Neuronal stem cell (in vitro differentiated cells): ENCODE measurements around the gene TNNI3.

ENCODE experiments used
- DNase-seq: peaks from one replicate; pipeline ENCODE4 v3.0.0-alpha.2; 2013; ENCODE audit warnings: low spot score
- H2AFZ ChIP-seq: one replicate; pipeline ENCODE4 v1.6.1; 2013; ENCODE audit warnings: mild to moderate bottlenecking, low read length, inconsistent platforms
- H2AK5ac ChIP-seq: 2 replicates; pipeline ENCODE4 v1.6.1; 2013; ENCODE audit warnings: low read depth, mild to moderate bottlenecking, inconsistent platforms, low read length, moderate library complexity, mixed read lengths
- H2BK120ac ChIP-seq: 2 replicates; pipeline ENCODE4 v1.6.1; 2013; ENCODE audit warnings: low read depth, mild to moderate bottlenecking, inconsistent platforms, low read length, moderate library complexity, mixed read lengths
- H2BK12ac ChIP-seq: one replicate; pipeline ENCODE4 v1.6.1; 2013; ENCODE audit warnings: low read length, inconsistent platforms
- H2BK15ac ChIP-seq: 2 replicates; pipeline ENCODE4 v1.6.1; 2013; ENCODE audit warnings: mild to moderate bottlenecking, low read length, inconsistent platforms, mixed read lengths
- H2BK5ac ChIP-seq: one replicate; pipeline ENCODE4 v1.6.1; 2013; ENCODE audit warnings: inconsistent platforms, mild to moderate bottlenecking, low read length, moderate library complexity
- H3K14ac ChIP-seq: one replicate; pipeline ENCODE4 v1.6.1; 2013; ENCODE audit warnings: low read length, inconsistent platforms
- H3K18ac ChIP-seq: 2 replicates; pipeline ENCODE4 v1.6.1; 2013; ENCODE audit warnings: low read length, inconsistent platforms
- H3K23ac ChIP-seq: 2 replicates; pipeline ENCODE4 v1.6.1; 2013; ENCODE audit warnings: low read depth, mild to moderate bottlenecking, mixed read lengths, low read length, inconsistent platforms; ENCODE audit not compliant: poor library complexity
- H3K27ac ChIP-seq: replicated peaks from 3 replicates; pipeline ENCODE4 v1.5.1; 2013; ENCODE audit warnings: low read length, inconsistent platforms
- H3K27me3 ChIP-seq, 3 experiments: 2 replicates each; pipeline ENCODE4 v1.6.1; 2013; ENCODE audit warnings: low read length in 3 of 3, mild to moderate bottlenecking in 2 of 3, inconsistent platforms in 1 of 3, low read depth in 1 of 3, mixed read lengths in 1 of 3, moderate library complexity in 1 of 3; ENCODE audit not compliant: control insufficient read depth in 3 of 3, insufficient read depth in 3 of 3
- H3K36me3 ChIP-seq, 2 donors: replicated peaks in 1 of 2; 2 replicates each; pipeline ENCODE4 v1.6.1; 2013; ENCODE audit warnings: low read length in 2 of 2; ENCODE audit not compliant: control insufficient read depth in 2 of 2, insufficient read depth in 2 of 2
- H3K4ac ChIP-seq: 2 replicates; pipeline ENCODE4 v1.6.1; 2013; ENCODE audit warnings: inconsistent platforms, mild to moderate bottlenecking, low read length, moderate library complexity
- H3K4me1 ChIP-seq, 2 donors: 1 replicate in 1 of 2; 2 replicates in 1 of 2; pipeline ENCODE4 v1.6.1; 2013; ENCODE audit warnings: low read length in 2 of 2, low read depth in 1 of 2; ENCODE audit not compliant: control insufficient read depth in 2 of 2, insufficient read depth in 1 of 2
- H3K4me2 ChIP-seq: one replicate; pipeline ENCODE4 v1.6.1; 2013; ENCODE audit warnings: mild to moderate bottlenecking, low read length, inconsistent platforms; ENCODE audit not compliant: insufficient read depth, poor library complexity, severe bottlenecking
- H3K4me3 ChIP-seq, 2 donors: 2 replicates each; pipeline ENCODE4 v1.5.1; 2013; ENCODE audit warnings: low read length in 2 of 2, mild to moderate bottlenecking in 2 of 2, inconsistent platforms in 1 of 2, moderate library complexity in 1 of 2
- H3K79me1 ChIP-seq: one replicate; pipeline ENCODE4 v1.6.1; 2013; ENCODE audit warnings: low read depth, mild to moderate bottlenecking, inconsistent platforms, low read length, moderate library complexity
- H3K9ac ChIP-seq: one replicate; pipeline ENCODE4 v1.6.1; 2013; ENCODE audit warnings: mild to moderate bottlenecking, low read depth, low read length, inconsistent platforms; ENCODE audit not compliant: poor library complexity
- H3K9me3 ChIP-seq, 2 donors: replicated peaks in 1 of 2; 2 replicates each; pipeline versions ENCODE3 to v1.6.1; 2013; ENCODE audit warnings: low read length in 2 of 2, mild to moderate bottlenecking in 2 of 2, inconsistent platforms in 1 of 2, low read depth in 1 of 2, mixed read lengths in 1 of 2, moderate library complexity in 1 of 2; ENCODE audit not compliant: control insufficient read depth in 2 of 2, insufficient read depth in 1 of 2
- H4K8ac ChIP-seq: one replicate; pipeline ENCODE4 v1.6.1; 2013; ENCODE audit warnings: low read depth, mild to moderate bottlenecking, inconsistent platforms, low read length, moderate library complexity
- H4K91ac ChIP-seq: one replicate; pipeline ENCODE4 v1.6.1; 2013; ENCODE audit warnings: low read length, low read depth, mild to moderate bottlenecking, inconsistent platforms; ENCODE audit not compliant: poor library complexity
- WGBS, 2 donors: extraction: QIAGEN DNeasy Blood & Tissue Kit; methylation state at CpG; one replicate each; pipeline ENCODE4 v1.1.7; 2013; ENCODE audit warnings: missing lambda C conversion rate in 2 of 2, mixed read lengths in 1 of 2; ENCODE audit not compliant: insufficient read length in 2 of 2, insufficient replicate concordance in 1 of 2; ENCODE audit errors: extremely low coverage in 2 of 2; 5-methylcytosine and 5-hydroxymethylcytosine counted together

The TNNI3 gene

GRCh38 chr19:55112777-55113569, 44.6 kb downstream of the TNNI3 start:
- H3K79me1 ChIP-seq, result peaks cover 37% of the 10 kb centered on the region
- peak overlapping the region in 1 of 2 donors; percentile 36 for H3K4me3 ChIP-seq
- H2AFZ ChIP-seq, result no peak overlapping the region
- no peak overlapping the region for H3K14ac ChIP-seq
- H2BK15ac ChIP-seq, result peak overlapping the region; percentile 87
- H3K27me3 ChIP-seq, result no peaks in the 10 kb centered on the region
- WGBS, 2 donors, result no CpG with 5 or more reads among the region's 23 CpGs
- H3K36me3 ChIP-seq, result peaks cover 7 to 44% of the 10 kb centered on the region in 2 donors
- H3K4ac ChIP-seq, result no peak overlapping the region
- H4K8ac ChIP-seq, result no peak overlapping the region
- H2BK12ac ChIP-seq, result peak overlapping the region; percentile 43
- no peak overlapping the region for H3K9ac ChIP-seq
- H2BK120ac ChIP-seq, result peak overlapping the region; percentile 44
- no peak for DNase-seq
- peak overlapping the region; percentile 89 for H3K23ac ChIP-seq
- peaks cover 32 to 37% of the 10 kb centered on the region in 2 donors for H3K4me1 ChIP-seq
- no peak overlapping the region for H4K91ac ChIP-seq
- H3K9me3 ChIP-seq, result no peaks in the 10 kb centered on the region
- peak overlapping the region; percentile 15 for H3K27ac ChIP-seq
- no peak overlapping the region for H3K4me2 ChIP-seq
- peak overlapping the region; percentile 92 for H2BK5ac ChIP-seq
- H2AK5ac ChIP-seq, result peak overlapping the region; percentile 53
- peak overlapping the region; percentile 44 for H3K18ac ChIP-seq

GRCh38 chr19:55112246-55112776, 45.2 kb downstream of the TNNI3 start:
- Histone ChIP-seq H3K27me3 (no peaks in the 10 kb centered on the region), H3K14ac (peak overlapping the region; percentile 21), H3K79me1 (peaks cover 37% of the 10 kb centered on the region), H2BK5ac (peak overlapping the region; percentile 82), H2BK15ac (peak overlapping the region; percentile 87), H4K8ac (no peak overlapping the region), H3K4me2 (no peak overlapping the region), H3K27ac (no peak overlapping the region), H3K4me1 (peaks cover 32 to 37% of the 10 kb centered on the region in 2 donors), H3K36me3 (peaks cover 7 to 44% of the 10 kb centered on the region in 2 donors), H2BK120ac (no peak overlapping the region), H3K4me3 (no peak overlapping the region), H3K23ac (peak overlapping the region; percentile 89), H3K9me3 (no peaks in the 10 kb centered on the region), H4K91ac (no peak overlapping the region), H2BK12ac (no peak overlapping the region), H3K9ac (no peak overlapping the region), H3K4ac (no peak overlapping the region), H3K18ac (peak overlapping the region; percentile 57), H2AFZ (no peak overlapping the region), H2AK5ac (peak overlapping the region; percentile 53)
- no peak for DNase-seq
- WGBS, 2 donors, result no CpG with 5 or more reads among the region's 25 CpGs

GRCh38 chr19:55111238-55111831, 46.2 kb downstream of the TNNI3 start:
- H3K18ac ChIP-seq, result no peak overlapping the region
- H3K9ac ChIP-seq, result no peak overlapping the region
- no peak overlapping the region for H3K23ac ChIP-seq
- WGBS, 2 donors, result no CpG with 5 or more reads among the region's 21 CpGs
- no peak overlapping the region for H2BK5ac ChIP-seq
- H2AK5ac ChIP-seq, result no peak overlapping the region
- no peak overlapping the region for H2BK15ac ChIP-seq
- no peaks in the 10 kb centered on the region for H3K27me3 ChIP-seq
- no peak overlapping the region for H3K4ac ChIP-seq
- peaks cover 30% of the 10 kb centered on the region for H3K79me1 ChIP-seq
- peaks cover 10 to 50% of the 10 kb centered on the region in 2 donors for H3K36me3 ChIP-seq
- H3K4me2 ChIP-seq, result no peak overlapping the region
- no peak overlapping the region for H3K14ac ChIP-seq
- no peak overlapping the region for H3K27ac ChIP-seq
- no peak overlapping the region for H2AFZ ChIP-seq
- H3K9me3 ChIP-seq, result peaks cover 0 to 3% of the 10 kb centered on the region in 2 donors
- H2BK12ac ChIP-seq, result peak overlapping the region; percentile 41
- peaks cover 27 to 32% of the 10 kb centered on the region in 2 donors for H3K4me1 ChIP-seq
- H4K91ac ChIP-seq, result no peak overlapping the region
- no peak overlapping the region for H3K4me3 ChIP-seq
- no peak for DNase-seq
- no peak overlapping the region for H2BK120ac ChIP-seq
- no peak overlapping the region for H4K8ac ChIP-seq
